ENCODE data around the gene CRACR2A. TPM values are rescaled to one million over a fixed set of nuclear protein-coding genes. Genes with fewer than 3 reads are reported as not detected.

The CRACR2A gene
- total RNA-seq, 4 donors from 2014 or later: 1.2 to 7.9 (median 2.2) TPM

DNA sequence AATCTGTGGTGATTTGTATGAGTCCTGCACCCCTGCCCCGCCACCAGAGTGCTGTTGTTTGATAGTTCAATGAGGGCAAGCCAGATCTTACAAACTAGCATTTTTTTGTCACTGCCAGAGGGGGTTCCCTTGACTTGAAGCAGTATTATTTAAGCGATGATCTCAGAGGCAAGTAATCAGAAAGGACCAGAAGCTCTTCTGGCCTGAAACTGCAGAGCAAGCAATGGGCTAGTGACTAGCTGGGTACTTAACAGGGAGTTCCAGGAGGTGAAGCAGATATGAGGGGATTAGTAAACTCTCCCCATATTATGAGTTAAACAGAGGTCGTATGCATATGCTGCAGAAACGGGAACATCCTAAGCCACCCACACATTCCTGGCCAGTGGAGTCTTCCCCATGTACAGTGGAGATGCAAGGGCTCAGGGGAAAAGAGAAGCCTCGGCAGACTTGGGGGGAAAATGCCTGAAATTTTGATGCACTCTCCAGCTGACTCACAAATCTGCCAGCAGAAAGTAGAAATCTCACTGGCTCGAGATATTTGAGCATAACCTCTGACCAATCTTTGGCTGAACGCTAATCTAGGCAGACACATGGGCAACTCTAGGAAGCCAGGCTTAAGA lies 8.3 kb upstream of the CRACR2A start:
- 67 to 74% methylated on average over 7 of the region's 7 CpGs for WGBS, 2 donors

DNA sequence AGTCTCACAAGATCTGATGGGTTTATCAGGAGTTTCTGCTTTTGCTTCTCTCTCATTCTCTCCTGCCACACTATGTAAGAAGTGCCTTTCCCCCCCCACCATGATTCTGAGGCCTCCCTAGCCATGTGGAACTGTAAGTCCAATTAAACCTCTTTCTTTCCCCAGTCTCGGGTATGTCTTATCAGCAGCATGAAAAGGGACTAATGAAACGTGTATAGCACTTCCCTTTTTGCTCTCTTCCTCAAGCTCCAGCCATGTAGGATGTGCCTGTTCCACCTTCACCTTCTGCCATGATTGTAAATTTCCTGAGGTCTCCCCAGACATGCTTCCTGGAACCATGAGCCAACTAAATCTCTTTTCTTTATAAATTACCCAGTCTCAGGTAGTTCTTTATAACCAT lies 7.0 kb upstream of the CRACR2A start:
- no peaks in the 10 kb centered on the region for H3K27me3 ChIP-seq
- 72 to 83% methylated on average over 2 of the region's 2 CpGs for WGBS, 2 donors
- H3K4me1 ChIP-seq: no peaks in the 10 kb centered on the region
- H3K4me3 ChIP-seq (replicated peaks in 1 of 3): no peak overlapping the region
- TF ChIP-seq POLR2A (IDR thresholded peaks at IDR 0.05): no peak
- TF ChIP-seq, protein P1, sequence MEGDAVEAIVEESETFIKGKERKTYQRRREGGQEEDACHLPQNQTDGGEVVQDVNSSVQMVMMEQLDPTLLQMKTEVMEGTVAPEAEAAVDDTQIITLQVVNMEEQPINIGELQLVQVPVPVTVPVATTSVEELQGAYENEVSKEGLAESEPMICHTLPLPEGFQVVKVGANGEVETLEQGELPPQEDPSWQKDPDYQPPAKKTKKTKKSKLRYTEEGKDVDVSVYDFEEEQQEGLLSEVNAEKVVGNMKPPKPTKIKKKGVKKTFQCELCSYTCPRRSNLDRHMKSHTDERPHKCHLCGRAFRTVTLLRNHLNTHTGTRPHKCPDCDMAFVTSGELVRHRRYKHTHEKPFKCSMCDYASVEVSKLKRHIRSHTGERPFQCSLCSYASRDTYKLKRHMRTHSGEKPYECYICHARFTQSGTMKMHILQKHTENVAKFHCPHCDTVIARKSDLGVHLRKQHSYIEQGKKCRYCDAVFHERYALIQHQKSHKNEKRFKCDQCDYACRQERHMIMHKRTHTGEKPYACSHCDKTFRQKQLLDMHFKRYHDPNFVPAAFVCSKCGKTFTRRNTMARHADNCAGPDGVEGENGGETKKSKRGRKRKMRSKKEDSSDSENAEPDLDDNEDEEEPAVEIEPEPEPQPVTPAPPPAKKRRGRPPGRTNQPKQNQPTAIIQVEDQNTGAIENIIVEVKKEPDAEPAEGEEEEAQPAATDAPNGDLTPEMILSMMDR (IDR thresholded peaks at IDR 0.05): no peak
- H3K9me3 ChIP-seq: no peaks in the 10 kb centered on the region
- no peak overlapping the region for H3K27ac ChIP-seq
- intact Hi-C loops (cut with DNase I): no loop called here
- no peaks in the 10 kb centered on the region for H3K36me3 ChIP-seq
- DNase-seq: no peak

More for the DNA sequence above, 8.3 kb upstream of the CRACR2A start:
- no peak for DNase-seq
- intact Hi-C loops (cut with DNase I): no loop called here
- Histone ChIP-seq H3K27me3 (no peaks in the 10 kb centered on the region), H3K36me3 (no peaks in the 10 kb centered on the region), H3K4me1 (no peaks in the 10 kb centered on the region), H3K4me3 (replicated peaks in 1 of 3) (no peak overlapping the region), H3K27ac (no peak overlapping the region), H3K9me3 (no peaks in the 10 kb centered on the region)
- TF ChIP-seq, protein P1 (IDR thresholded peaks at IDR 0.05): no peak
- TF ChIP-seq POLR2A (IDR thresholded peaks at IDR 0.05): no peak

DNA sequence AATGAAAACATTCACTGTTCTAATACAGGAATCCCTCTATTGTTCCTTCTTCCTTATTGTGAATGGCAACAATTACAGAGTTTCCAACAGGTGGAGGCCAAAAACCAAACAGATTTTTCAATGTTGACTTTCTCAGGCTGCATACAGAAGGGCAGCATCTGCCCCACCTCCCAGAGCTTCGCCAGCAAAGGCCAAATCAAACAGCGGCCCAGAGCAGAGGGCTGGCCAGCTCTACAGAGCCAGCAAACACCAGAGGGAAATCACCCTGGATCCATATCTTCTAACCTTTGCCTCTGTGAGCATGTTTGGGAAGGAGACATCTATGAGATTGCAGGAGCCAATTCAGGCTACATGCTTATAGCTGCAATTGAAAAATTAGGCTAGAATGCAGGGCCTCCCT lies 4.4 kb upstream of the CRACR2A start:
- Histone ChIP-seq H3K27me3 (no peaks in the 10 kb centered on the region), H3K4me1 (peaks cover 0 to 16% of the 10 kb centered on the region in 2 donors), H3K36me3 (no peaks in the 10 kb centered on the region), H3K9me3 (no peaks in the 10 kb centered on the region), H3K27ac (no peak overlapping the region), H3K4me3 (replicated peaks in 1 of 3) (no peak overlapping the region)
- DNase-seq: no peak
- TF ChIP-seq POLR2A (IDR thresholded peaks at IDR 0.05): no peak
- TF ChIP-seq, protein P1 (IDR thresholded peaks at IDR 0.05): no peak
- intact Hi-C loops (cut with DNase I): no loop called here
- WGBS, 2 donors: 80 to 94% methylated on average over 2 of the region's 2 CpGs

DNA sequence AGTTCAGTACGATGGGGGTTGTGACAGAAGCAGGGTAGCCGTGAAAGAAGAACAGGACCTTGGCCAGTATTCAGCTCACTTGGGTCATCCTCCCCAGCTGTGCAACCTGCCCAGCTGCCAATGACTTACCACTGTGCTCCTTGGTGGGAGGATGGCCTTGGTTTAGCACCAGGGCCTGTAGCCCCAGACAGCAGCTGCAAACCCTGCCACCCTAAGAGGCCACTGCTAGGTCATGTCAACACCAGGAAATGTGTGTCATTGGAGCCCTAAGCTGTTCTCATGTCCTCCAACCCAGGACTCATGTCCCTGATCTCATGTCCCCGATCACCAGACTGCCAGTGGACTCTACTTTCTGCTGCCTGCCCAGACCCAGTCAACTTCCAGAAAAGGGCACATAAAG lies 3.0 kb upstream of the CRACR2A start:
- no peak overlapping the region for H3K27ac ChIP-seq
- 78 to 91% methylated on average over 3 of the region's 3 CpGs for WGBS, 2 donors
- intact Hi-C loops (cut with DNase I): no loop called here
- peaks cover 0 to 24% of the 10 kb centered on the region in 2 donors for H3K4me1 ChIP-seq
- H3K4me3 ChIP-seq (replicated peaks in 1 of 3): no peak overlapping the region
- no peaks in the 10 kb centered on the region for H3K9me3 ChIP-seq
- no peaks in the 10 kb centered on the region for H3K36me3 ChIP-seq
- TF ChIP-seq, protein P1 (IDR thresholded peaks at IDR 0.05): no peak
- no peak for TF ChIP-seq POLR2A (IDR thresholded peaks at IDR 0.05)
- DNase-seq: no peak
- H3K27me3 ChIP-seq: no peaks in the 10 kb centered on the region

DNA sequence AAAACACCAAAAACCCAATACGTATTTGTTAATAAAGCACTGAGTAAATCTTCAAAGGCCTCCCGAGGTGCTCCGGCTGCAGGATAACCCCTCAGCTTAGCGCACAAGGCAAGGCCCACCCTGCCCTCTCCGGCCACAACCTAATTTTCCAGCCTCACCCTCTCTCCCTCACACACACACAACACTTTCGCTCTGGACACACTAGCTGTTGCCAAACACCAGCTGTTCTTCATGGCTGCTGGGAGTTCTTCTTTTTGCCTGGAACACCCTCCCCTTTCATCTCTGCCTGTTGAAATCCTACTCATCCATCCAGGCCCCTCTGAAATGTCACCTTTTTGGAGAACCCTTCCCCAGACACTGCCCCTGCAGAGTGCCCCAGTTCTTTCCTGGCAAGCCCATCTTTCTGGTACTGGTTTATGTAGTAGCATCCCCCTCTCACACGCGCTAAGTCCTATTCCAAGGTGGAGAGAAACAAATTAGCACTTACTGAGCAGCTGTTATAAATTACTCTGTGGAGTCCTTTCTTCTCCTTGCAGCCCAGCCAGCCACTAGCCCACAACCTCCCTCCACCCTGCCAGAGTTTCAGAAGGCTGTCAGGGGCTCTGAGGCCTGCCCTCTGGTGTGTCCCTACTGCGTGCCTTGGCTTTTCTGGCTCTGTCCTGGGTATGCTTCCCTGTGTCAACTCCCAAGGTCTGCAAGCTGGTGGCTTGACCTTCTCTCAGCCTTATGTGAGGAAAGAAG lies 805 bp upstream of the CRACR2A start:
- Histone ChIP-seq H3K4me1 (peaks cover 0 to 24% of the 10 kb centered on the region in 2 donors), H3K4me3 (replicated peaks in 1 of 3) (peak overlapping the region in 1 of 3 donors; percentile 42), H3K27ac (peak overlapping the region in 2 of 3 donors; percentile 36 to 37), H3K9me3 (no peaks in the 10 kb centered on the region), H3K36me3 (no peaks in the 10 kb centered on the region), H3K27me3 (no peaks in the 10 kb centered on the region)
- intact Hi-C loops (cut with DNase I): no loop called here
- 81 to 86% methylated on average over 9 of the region's 9 CpGs for WGBS, 2 donors
- DNase-seq: no peak
- no peak for TF ChIP-seq POLR2A (IDR thresholded peaks at IDR 0.05)
- TF ChIP-seq, protein P1 (IDR thresholded peaks at IDR 0.05): no peak
